Smooth muscle cell of the brain vasculature (primary cell): ENCODE data around the gene CCDC70.
"Not testable (repeated sequence)": the region's sequence is repeated elsewhere in the genome, so short reads cannot be mapped to it uniquely, and the experiment has no call there.

Experiments
- DNase-seq: peaks from one replicate; pipeline ENCODE4 v3.0.0-alpha.2; 2012; ENCODE audit warnings: low read depth, low spot score

CCDC70 gene

GRCh38 chr13:51907040-51907732 lies 45.4 kb downstream of the CCDC70 start:
- DNase-seq, result no peak

GRCh38 chr13:51909265-51909664 lies 47.5 kb downstream of the CCDC70 start:
- DNase-seq, result not testable (repeated sequence)

- DNase-seq, result no peak
Measured at GRCh38 chr13:51910508-51910907, 48.7 kb downstream of the CCDC70 start.

- DNase-seq, result no peak
Measured at GRCh38 chr13:51912091-51912490, 50.3 kb downstream of the CCDC70 start.

GRCh38 chr13:51912511-51913225 lies 50.9 kb downstream of the CCDC70 start:
- no peak for DNase-seq

- DNase-seq, result no peak
Measured at GRCh38 chr13:51913421-51914136, 51.8 kb downstream of the CCDC70 start.

GRCh38 chr13:51914137-51914493 lies 52.3 kb downstream of the CCDC70 start:
- DNase-seq, result no peak
